IPS-15b (cell line): ENCODE measurements around the gene QRFPR.
"Not testable (repeated sequence)": the region's sequence is repeated elsewhere in the genome, so short reads cannot be mapped to it uniquely, and the experiment has no call there.

ENCODE experiments used
- H3K27me3 ChIP-seq: one replicate; pipeline ENCODE4 v1.6.1; 2013; ENCODE audit warnings: low read length; ENCODE audit not compliant: control insufficient read depth, insufficient read depth
- H3K36me3 ChIP-seq: one replicate; pipeline ENCODE4 v1.6.1; 2013; ENCODE audit warnings: low read length; ENCODE audit not compliant: control insufficient read depth, insufficient read depth
- H3K4me1 ChIP-seq: one replicate; pipeline ENCODE4 v1.6.1; 2013; ENCODE audit warnings: mild to moderate bottlenecking, low read length; ENCODE audit not compliant: control insufficient read depth, insufficient read depth
- H3K4me3 ChIP-seq: one replicate; pipeline ENCODE4 v1.5.1; 2013; ENCODE audit warnings: low read depth, low read length
- H3K9ac ChIP-seq: one replicate; pipeline ENCODE4 v1.6.1; 2013; ENCODE audit warnings: low read depth, mild to moderate bottlenecking, low read length
- H3K9me3 ChIP-seq: one replicate; pipeline ENCODE4 v1.6.1; 2013; ENCODE audit warnings: mild to moderate bottlenecking, low read length; ENCODE audit not compliant: control insufficient read depth, insufficient read depth

The QRFPR gene

DNA sequence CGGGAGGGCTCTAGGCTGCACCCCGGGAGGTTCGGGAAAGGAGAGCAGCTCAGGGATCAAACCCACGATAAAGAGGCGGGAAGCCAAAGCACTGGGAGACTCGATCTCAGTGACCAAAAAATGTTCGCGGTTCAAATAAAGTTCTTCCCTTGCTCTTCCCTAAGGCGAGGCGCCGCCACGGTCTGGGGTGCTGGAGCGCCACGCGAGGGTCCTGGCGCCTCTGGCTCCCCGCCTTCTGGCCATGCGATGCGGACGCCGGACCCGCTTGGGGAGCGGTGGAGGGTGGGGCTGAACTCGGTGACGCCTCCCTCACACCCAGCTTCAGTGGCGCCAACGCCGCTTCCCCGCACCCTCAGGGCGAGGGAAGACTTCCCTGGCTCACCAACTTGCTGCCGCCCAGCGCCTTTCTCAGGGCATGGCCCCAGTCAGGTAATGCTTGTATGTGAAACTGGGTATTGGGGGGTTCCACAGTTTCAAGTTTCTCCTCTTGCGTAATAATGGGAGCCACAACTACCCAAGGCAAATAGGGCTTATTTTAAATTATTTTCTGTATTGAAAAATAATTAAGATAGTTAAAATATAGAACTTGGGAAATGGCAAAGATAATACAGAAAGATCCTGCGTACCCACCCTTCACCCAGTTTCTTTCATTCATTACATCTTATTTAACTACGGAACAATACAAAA lies at the start of gene QRFPR:
QRFPR (minus strand) TSS at position 243 of the 687 bp plus-strand sequence. CDS start 371 bp downstream, outside the sequence.
- Histone ChIP-seq H3K27me3 (peaks cover 43% of the 10 kb centered on the region), H3K4me1 (no peaks in the 10 kb centered on the region), H3K9me3 (no peaks in the 10 kb centered on the region), H3K36me3 (no peaks in the 10 kb centered on the region), H3K4me3 (peak within 1 kb of the TSS; percentile 76), H3K9ac (peak within 1 kb of the TSS; percentile 2)

DNA sequence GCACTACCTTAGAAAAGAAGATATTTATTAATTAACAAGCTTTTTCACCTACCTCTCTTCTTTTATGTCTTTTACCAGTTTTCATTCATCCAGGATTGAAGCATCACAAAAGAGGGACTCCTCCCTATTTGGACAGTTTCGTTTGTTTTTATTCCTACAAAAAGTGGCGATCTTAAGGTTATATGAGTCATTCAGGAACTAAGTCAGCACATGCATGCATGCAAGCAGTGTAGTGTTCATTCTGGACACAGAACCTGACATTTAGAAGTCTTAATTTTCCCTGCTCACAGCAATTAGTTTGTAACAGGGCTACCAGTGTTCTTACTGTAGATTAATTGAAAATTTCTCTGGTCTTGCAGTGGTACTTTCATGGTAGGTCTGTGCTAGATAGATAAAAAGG lies 47.9 kb upstream of the QRFPR start:
- Histone ChIP-seq H3K9ac (no peak overlapping the region), H3K4me3 (no peak overlapping the region), H3K36me3 (no peaks in the 10 kb centered on the region), H3K9me3 (peaks cover 2% of the 10 kb centered on the region), H3K4me1 (no peaks in the 10 kb centered on the region), H3K27me3 (no peaks in the 10 kb centered on the region)

DNA sequence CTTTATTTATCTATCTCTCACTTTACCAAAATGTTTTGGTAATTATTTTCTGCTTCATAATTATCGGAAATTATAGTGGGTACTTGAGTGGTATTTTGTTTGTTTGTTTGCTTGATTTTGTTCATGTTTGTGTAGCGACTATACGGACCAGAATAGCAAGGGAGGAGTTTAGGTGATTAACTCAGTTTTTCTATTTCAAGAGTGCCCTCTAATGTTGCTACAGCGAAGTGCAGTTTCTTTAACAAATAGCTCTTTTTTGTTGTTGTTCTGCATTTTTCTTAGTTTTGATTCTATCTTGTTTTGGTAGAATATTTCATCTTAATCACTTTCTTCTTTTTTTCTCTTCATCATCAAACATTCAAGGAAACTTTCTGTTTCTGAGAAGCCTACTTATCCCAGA lies 40.8 kb upstream of the QRFPR start:
- Histone ChIP-seq H3K4me3 (no peak overlapping the region), H3K9me3 (no peaks in the 10 kb centered on the region), H3K4me1 (no peaks in the 10 kb centered on the region), H3K36me3 (no peaks in the 10 kb centered on the region), H3K27me3 (no peaks in the 10 kb centered on the region), H3K9ac (no peak overlapping the region)

DNA sequence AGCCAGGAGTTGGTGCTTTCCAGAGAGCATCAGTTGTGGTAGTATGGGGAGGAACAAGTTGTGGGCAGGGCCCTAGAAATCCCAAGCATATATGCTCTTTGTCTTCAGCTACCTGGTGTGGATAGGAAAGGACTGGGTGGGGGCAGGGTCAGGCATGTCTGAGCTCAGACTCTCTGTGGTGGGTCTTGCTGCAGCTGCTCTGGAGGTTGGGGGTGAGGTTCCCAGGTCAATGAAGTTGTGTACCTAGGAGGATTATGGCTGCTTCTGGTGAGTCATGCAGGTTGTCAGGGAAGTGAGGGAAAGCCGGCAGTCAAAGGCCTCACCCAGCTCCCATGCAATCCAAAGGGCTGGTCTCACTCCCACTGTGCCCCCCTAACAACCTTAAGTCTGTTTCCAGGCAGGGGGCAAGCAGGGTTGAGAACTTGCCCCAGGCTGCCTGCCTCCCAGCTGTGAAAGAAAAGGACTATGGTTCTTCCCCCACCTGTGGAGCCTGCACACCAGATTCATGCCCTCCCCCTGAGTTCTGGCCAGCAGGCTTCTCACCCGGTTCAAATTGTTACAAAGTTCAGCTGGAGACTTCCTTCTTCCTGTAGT lies 30.4 kb upstream of the QRFPR start:
- no peak overlapping the region for H3K9ac ChIP-seq
- peaks cover 10% of the 10 kb centered on the region for H3K27me3 ChIP-seq
- peak overlapping the region; percentile 5 for H3K4me3 ChIP-seq
- no peaks in the 10 kb centered on the region for H3K36me3 ChIP-seq
- no peaks in the 10 kb centered on the region for H3K9me3 ChIP-seq
- peaks cover 18% of the 10 kb centered on the region for H3K4me1 ChIP-seq

DNA sequence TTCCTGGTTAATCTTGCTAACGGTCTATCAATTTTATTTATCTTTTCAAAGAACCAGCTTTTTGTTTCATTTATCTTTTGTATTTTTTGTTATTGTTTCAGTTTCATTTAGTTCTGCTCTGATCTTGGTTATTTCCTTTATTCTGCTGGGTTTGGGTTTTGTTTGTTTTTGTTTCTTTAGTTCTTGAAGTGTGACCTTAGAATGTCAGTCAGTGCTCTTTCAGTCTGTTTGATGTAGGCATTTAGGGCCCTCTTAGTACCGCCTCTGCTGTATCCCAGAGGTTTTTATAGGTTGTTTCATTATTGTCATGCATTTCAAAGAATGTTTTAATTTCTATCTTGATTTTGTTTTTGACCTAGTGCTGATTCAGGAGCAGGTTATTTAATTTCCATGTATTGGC lies 27.7 kb upstream of the QRFPR start:
- not testable (repeated sequence) for H3K9ac ChIP-seq, H3K4me3 ChIP-seq, H3K9me3 ChIP-seq, H3K36me3 ChIP-seq
- peaks cover 18% of the 10 kb centered on the region for H3K4me1 ChIP-seq
- H3K27me3 ChIP-seq, result peaks cover 10% of the 10 kb centered on the region

DNA sequence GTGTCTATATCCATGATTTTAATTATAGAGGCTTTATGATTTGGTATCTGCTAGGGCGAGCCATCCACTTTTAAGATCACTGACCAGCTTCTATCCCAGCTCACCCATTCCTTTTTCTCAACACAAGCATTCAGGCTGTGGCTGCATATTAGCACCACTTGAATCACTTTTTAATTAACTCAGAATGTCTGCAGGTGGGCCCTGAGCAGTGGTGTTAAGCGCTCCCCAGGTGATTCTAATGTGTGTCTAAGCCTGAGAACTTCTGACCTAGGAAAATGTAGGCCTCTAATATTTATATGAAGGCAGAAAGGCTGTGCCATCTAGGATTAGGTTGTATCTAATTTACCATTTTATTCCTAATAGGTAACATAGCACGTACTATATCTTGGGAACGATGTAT lies 19.8 kb upstream of the QRFPR start:
- Histone ChIP-seq H3K27me3 (no peaks in the 10 kb centered on the region), H3K36me3 (no peaks in the 10 kb centered on the region), H3K4me1 (no peaks in the 10 kb centered on the region), H3K4me3 (no peak overlapping the region), H3K9ac (no peak overlapping the region), H3K9me3 (no peaks in the 10 kb centered on the region)

DNA sequence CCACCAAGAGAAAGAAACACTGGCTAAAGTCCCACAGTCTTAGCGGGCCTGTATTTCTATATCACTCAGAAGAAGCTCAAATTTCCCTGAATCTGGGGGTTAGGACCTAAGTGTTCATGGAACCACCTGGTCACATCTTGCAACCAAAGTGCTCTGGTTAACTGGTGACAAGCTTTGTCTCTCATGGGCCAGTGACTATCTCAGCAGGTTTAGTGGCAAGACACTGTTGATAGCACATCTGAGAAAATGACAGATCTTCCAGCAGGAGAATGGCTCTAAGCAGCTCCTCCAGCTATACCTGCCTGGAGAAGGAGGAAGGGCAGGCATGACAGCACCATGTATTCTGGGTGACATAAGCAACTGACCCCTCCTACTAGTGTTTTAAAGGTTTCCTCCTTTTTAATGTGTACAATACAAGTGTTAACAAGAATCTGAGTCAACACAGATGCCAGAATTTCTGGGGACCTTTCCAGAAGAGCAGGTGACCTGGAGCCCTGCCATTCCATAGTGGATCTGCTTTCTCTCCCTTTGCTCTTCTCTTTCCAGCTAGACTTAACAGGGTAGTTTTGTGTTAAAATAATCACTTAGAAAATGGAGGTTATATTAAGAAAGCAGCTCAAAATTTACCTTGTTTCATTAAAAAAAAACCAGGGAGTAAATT lies 17.3 kb upstream of the QRFPR start:
- Histone ChIP-seq H3K4me1 (no peaks in the 10 kb centered on the region), H3K36me3 (no peaks in the 10 kb centered on the region), H3K9me3 (no peaks in the 10 kb centered on the region), H3K4me3 (no peak overlapping the region), H3K9ac (no peak overlapping the region), H3K27me3 (no peaks in the 10 kb centered on the region)

DNA sequence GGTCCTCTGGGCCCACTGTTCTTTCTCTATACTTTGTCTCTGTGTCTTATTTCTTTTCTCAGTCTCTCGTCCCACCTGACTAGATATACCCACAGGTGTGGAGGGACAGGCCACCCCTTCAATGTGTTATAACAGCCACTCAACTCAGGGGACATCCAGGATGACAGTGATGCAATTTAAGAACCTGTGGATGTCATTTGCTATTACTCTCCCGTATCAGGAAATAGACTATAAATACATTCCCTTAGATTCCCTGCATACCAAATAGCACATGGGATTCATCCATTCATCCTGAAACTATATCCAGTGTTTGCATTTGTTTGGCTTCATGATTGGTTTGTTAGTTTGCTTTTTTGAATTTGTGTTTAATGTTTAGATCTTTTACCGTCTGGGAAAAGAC lies 16.6 kb upstream of the QRFPR start:
- Histone ChIP-seq H3K4me3 (no peak overlapping the region), H3K9ac (no peak overlapping the region), H3K4me1 (no peaks in the 10 kb centered on the region), H3K36me3 (no peaks in the 10 kb centered on the region), H3K9me3 (no peaks in the 10 kb centered on the region), H3K27me3 (no peaks in the 10 kb centered on the region)

DNA sequence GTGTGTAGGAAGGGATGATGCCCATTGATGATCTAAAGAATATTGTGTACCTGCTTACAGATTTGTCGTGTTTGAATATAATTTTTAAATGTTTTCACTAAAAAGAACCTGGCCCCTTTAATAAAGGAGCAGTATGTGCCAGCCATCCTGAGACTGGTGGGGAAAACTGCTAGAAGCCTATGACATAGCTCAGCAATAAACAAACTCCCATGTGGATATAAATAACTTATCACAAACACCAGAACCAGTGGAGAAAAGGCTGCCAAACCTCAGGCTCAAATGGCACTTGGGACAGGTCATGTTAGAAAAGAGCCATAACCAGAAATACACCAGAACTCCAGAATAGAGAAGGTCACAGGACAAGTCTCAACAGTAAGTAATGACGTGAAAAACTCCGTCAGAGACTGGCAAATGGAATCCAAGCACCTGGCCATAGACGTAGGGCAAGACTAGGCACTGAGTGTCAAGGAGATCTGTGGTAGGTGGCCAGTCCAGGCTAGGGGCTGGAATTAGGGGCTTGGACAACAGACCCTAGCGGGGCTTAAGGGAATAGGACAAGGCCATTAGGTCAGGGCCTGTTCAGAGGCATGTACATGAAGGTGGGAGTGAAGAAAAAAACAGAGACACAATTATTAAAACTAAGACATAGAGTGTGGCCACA lies 11.7 kb upstream of the QRFPR start:
- Histone ChIP-seq H3K27me3 (no peaks in the 10 kb centered on the region), H3K36me3 (no peaks in the 10 kb centered on the region), H3K4me3 (no peak overlapping the region), H3K9ac (no peak overlapping the region), H3K4me1 (no peaks in the 10 kb centered on the region), H3K9me3 (no peaks in the 10 kb centered on the region)

DNA sequence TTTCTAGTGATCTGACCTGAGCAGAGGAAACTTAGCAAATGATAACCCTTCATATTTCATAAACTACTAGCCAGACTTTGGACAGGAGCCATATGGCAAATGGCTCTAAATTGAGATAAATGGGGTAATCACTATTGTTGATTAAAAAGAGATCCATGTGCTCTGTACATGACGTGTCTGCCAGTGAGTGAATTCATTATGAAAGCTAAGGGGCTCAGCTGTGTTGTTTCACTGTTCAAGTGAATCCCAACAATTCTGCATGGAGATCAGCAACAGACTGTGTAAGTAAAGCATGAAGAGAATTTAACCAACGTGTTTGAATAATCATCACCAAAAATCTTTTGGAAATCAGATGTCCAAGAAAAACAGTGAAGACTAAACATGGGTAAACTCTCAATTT lies 9.5 kb upstream of the QRFPR start:
- H3K4me3 ChIP-seq, result no peak overlapping the region
- H3K9me3 ChIP-seq, result no peaks in the 10 kb centered on the region
- H3K27me3 ChIP-seq, result no peaks in the 10 kb centered on the region
- H3K36me3 ChIP-seq, result no peaks in the 10 kb centered on the region
- no peaks in the 10 kb centered on the region for H3K4me1 ChIP-seq
- H3K9ac ChIP-seq, result no peak overlapping the region

DNA sequence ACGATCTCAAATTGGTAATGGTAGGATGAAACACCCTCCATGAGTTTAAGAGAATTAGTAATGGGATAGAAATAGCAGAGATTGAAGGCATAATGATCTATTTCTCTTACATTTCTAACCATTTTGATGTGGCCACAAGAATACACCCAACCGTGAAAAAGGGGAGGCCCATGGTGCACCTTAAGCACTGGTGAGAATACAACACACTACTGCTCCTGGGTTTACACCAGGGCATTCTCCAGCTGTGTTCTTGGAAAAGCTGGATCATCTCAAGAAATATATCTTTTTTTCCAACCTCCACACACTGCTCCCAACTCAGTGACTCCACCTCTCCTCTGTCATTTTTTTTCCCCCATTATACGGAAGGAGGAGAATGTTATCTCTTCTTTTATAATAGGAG lies 1.5 kb downstream of the QRFPR start:
- H3K36me3 ChIP-seq, result no peaks in the 10 kb centered on the region
- no peaks in the 10 kb centered on the region for H3K9me3 ChIP-seq
- H3K9ac ChIP-seq, result no peak overlapping the region
- H3K4me1 ChIP-seq, result no peaks in the 10 kb centered on the region
- H3K4me3 ChIP-seq, result peak overlapping the region; percentile 76
- peaks cover 43% of the 10 kb centered on the region for H3K27me3 ChIP-seq
